Upper lobe of right lung (tissue), 1 donor: ENCODE data around the gene INPP4A. TPM values are rescaled to one million over a fixed set of nuclear protein-coding genes. Genes with fewer than 3 reads are reported as not detected.

Source experiments
- ATAC-seq: fragments of 200-7000 bp; cut with Tn5 transposase; one replicate; pipeline ENCODE4 v1.9.1; 2020; ENCODE audit warnings: mild to moderate bottlenecking, moderate library complexity
- DNase-seq: peaks from one replicate; pipeline ENCODE4 v3.0.0-alpha.2; 2020
- H3K27ac ChIP-seq: fragments of 200-600 bp; one replicate; pipeline ENCODE4 v1.8.0; 2022
- H3K27me3 ChIP-seq: fragments of 200-600 bp; one replicate; pipeline ENCODE4 v1.8.0; 2022; ENCODE audit warnings: mild to moderate bottlenecking
- H3K36me3 ChIP-seq: fragments of 200-600 bp; one replicate; pipeline ENCODE4 v1.8.0; 2022
- H3K4me1 ChIP-seq: fragments of 200-600 bp; one replicate; pipeline ENCODE4 v1.8.0; 2022
- H3K4me3 ChIP-seq: fragments of 200-600 bp; one replicate; pipeline ENCODE4 v1.8.0; 2022; ENCODE audit warnings: mild to moderate bottlenecking
- H3K9me3 ChIP-seq: fragments of 200-600 bp; one replicate; pipeline ENCODE4 v1.8.0; 2022
- intact Hi-C: fragments of 100-400 bp; cut with DNase I; formaldehyde crosslinking; loops from one replicate; pipeline ENCODE4 v1.11.0; 2022
- total RNA-seq: library from RNA; stranded (reverse); fragmentation: NEBNext Ultra II Directional; extraction: Animal tissue kit (Norgen Biotek cat#: 25700); gene quantifications from one replicate; pipeline ENCODE4 v1.2.1, GENCODE V29; 2021
- TF ChIP-seq, protein P1 (sequence below): fragments of 200-600 bp; IDR thresholded peaks from one replicate; pipeline ENCODE4 v1.8.0; 2022; ENCODE audit warnings: antibody characterized with exemption
- donor health status: DM: no; HTN: yes; CAD: no; lungs with severe emphysema.

Gene INPP4A
- total RNA-seq, 1 donor from 2014 or later: 35.0 TPM

DNA sequence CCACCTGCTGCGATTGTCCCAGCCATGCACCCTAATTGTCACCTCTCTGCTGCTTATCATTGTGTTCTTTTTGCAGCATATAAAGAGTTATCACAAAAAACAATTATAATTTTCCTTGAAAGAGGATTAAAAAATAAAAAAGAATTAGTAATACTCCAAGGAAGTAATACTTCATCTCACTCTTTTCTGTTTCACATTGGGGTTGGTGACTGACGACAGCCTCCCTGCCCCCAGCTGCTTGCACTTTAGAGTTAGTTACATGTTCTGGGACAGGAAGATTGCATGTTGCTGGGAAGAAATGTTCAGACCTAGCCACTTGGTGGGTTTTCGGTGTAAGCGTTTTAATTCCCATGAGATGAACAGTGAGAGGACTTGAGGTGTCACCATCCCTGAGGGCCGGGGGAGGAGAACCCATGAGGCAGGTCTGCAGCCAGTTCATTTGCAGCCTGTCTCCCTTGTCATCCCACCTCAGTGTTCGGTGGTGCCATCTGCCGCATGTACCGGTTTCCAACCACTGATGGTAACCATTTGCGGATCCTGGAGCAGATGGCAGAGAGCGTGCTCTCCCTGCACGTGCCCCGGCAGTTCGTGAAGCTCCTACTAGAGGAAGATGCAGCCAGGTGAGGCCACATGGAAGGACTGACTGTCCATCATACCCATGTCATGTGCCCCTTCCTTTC lies 94.5 kb downstream of the INPP4A start:
- Histone ChIP-seq H3K27me3 (no peaks in the 10 kb centered on the region), H3K4me1 (no peaks in the 10 kb centered on the region), H3K4me3 (no peak overlapping the region), H3K9me3 (no peaks in the 10 kb centered on the region), H3K27ac (no peak overlapping the region), H3K36me3 (peaks cover 52% of the 10 kb centered on the region)
- TF ChIP-seq, protein P1, sequence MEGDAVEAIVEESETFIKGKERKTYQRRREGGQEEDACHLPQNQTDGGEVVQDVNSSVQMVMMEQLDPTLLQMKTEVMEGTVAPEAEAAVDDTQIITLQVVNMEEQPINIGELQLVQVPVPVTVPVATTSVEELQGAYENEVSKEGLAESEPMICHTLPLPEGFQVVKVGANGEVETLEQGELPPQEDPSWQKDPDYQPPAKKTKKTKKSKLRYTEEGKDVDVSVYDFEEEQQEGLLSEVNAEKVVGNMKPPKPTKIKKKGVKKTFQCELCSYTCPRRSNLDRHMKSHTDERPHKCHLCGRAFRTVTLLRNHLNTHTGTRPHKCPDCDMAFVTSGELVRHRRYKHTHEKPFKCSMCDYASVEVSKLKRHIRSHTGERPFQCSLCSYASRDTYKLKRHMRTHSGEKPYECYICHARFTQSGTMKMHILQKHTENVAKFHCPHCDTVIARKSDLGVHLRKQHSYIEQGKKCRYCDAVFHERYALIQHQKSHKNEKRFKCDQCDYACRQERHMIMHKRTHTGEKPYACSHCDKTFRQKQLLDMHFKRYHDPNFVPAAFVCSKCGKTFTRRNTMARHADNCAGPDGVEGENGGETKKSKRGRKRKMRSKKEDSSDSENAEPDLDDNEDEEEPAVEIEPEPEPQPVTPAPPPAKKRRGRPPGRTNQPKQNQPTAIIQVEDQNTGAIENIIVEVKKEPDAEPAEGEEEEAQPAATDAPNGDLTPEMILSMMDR: no peak
- ATAC-seq (no peak), DNase-seq (no peak)
- intact Hi-C loops: no loop called here

DNA sequence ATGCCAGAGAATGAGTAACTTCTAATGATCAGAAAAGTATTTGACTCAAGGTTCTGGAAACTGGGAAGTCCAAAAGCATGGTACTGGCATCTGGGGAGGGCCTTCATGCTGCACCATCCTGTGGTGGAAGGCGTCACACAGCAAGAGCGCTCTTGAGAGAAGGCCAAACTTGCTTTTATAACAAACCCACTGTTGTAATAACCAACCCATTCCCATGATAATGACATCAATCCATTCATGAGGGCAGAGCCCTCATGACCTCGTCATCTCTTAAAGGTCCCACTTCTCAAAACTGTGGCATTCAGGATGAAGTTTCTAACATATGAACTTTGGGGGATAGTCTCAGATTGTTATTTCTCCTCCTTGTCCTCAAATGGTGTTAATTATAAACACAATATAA lies 95.9 kb downstream of the INPP4A start:
- no peak for ATAC-seq
- intact Hi-C loops: no loop called here
- peaks cover 66% of the 10 kb centered on the region for H3K36me3 ChIP-seq

DNA sequence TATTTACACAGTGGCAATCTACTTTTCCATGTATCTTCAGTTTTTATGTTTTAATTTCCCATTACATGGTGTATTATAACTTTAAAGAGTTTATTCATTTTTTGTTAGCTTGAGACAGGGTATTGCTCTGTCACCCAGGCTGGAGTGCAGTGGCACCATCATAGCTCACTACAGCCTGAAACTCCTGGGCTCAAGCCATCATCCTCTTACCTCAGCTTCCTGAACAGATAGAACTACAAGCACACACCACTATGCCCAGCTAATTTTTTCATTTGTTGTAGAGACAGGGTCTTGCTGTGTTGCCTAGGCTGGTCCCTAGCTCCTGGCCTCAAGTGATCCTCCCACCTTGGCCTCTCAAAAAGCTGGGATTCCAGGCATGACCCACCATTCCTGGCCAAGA lies 96.8 kb downstream of the INPP4A start:
- Histone ChIP-seq H3K9me3 (no peaks in the 10 kb centered on the region), H3K27ac (no peak overlapping the region), H3K4me3 (no peak overlapping the region), H3K27me3 (no peaks in the 10 kb centered on the region), H3K36me3 (peaks cover 75% of the 10 kb centered on the region), H3K4me1 (no peaks in the 10 kb centered on the region)
- no peak for ATAC-seq
- DNase-seq: no peak
- TF ChIP-seq, protein P1: no peak
- intact Hi-C loops: no loop called here

More for the DNA sequence above, 95.9 kb downstream of the INPP4A start:
- Histone ChIP-seq H3K4me1 (no peaks in the 10 kb centered on the region), H3K27ac (no peak overlapping the region), H3K4me3 (no peak overlapping the region), H3K9me3 (no peaks in the 10 kb centered on the region), H3K27me3 (no peaks in the 10 kb centered on the region)
- DNase-seq: no peak
- TF ChIP-seq, protein P1: no peak

DNA sequence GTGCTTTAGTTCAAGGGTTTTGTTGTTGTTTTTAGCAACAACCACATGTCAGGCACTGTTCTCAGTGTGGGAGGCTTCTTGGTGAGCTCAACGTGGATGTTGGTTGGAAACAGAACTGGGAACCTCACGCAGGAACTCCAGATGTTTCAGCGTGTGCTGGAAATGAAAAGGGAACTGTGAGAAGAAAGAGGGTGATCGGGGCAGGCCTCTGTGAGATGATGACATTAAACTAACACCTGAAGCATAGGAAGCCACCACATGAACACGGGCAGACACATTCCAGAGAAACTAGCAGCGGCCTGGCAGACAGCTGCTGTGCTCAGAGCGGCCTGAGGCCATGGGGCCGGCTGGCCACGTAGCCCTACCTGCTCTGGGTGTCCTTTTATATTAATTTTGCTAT lies 97.2 kb downstream of the INPP4A start:
- Histone ChIP-seq H3K27me3 (no peaks in the 10 kb centered on the region), H3K27ac (no peak overlapping the region), H3K36me3 (peaks cover 78% of the 10 kb centered on the region), H3K4me1 (no peaks in the 10 kb centered on the region), H3K4me3 (no peak overlapping the region), H3K9me3 (no peaks in the 10 kb centered on the region)
- ATAC-seq (no peak), DNase-seq (no peak)
- intact Hi-C loops: no loop called here
- TF ChIP-seq, protein P1: no peak

DNA sequence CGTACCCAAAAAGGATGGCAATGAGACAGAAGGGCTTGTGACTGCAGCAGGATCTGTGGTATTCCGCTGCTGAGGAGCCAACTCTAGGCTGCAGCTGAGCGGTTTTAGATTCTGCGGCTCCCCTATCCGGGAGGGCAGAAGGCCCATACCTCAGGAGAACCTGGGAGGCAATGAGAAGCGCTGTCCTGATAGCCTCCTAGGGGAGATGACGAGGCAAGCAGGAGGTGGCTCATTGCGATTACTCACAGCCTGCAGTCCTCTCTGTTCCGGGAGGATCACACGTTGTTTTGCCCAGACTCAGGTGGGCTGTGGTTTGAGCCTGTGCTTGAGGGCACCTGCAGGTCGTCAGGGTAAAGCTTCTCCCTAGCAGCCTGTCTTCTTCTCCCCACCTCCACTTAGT lies 98.6 kb downstream of the INPP4A start:
- H3K9me3 ChIP-seq: no peaks in the 10 kb centered on the region
- no peaks in the 10 kb centered on the region for H3K27me3 ChIP-seq
- H3K27ac ChIP-seq: no peak overlapping the region
- DNase-seq: no peak
- TF ChIP-seq, protein P1: no peak
- peaks cover 75% of the 10 kb centered on the region for H3K36me3 ChIP-seq
- intact Hi-C loops: no loop called here
- no peak overlapping the region for H3K4me3 ChIP-seq
- H3K4me1 ChIP-seq: no peaks in the 10 kb centered on the region
- no peak for ATAC-seq

DNA sequence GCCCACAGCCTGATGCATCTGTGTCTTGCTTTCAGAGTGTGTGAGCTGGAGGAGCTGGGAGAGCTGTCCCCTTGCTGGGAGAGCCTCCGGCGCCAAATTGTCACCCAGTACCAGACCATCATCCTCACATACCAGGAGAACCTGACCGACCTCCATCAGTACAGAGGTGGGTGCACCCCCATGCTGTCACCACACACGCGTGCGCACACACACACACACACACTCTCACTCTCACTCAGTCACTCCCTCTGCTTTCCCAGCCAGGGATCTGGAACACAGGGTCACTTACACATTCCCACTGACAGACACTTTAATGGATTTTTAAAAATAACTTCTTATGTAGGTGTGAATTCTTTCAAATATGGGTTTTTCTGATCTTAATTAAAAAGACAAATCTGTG lies 99.2 kb downstream of the INPP4A start:
- peaks cover 74% of the 10 kb centered on the region for H3K36me3 ChIP-seq
- ATAC-seq: no peak
- no peak overlapping the region for H3K4me3 ChIP-seq
- no peaks in the 10 kb centered on the region for H3K9me3 ChIP-seq
- H3K4me1 ChIP-seq: no peaks in the 10 kb centered on the region
- intact Hi-C loops: no loop called here
- H3K27me3 ChIP-seq: no peaks in the 10 kb centered on the region
- TF ChIP-seq, protein P1: no peak
- no peak for DNase-seq
- no peak overlapping the region for H3K27ac ChIP-seq
